ENCODE results near the gene CXorf65. TPM values are rescaled to one million over a fixed set of nuclear protein-coding genes. Genes with fewer than 3 reads are reported as not detected.

Gene CXorf65
- polyA plus RNA-seq, 4 donors: not detected

DNA sequence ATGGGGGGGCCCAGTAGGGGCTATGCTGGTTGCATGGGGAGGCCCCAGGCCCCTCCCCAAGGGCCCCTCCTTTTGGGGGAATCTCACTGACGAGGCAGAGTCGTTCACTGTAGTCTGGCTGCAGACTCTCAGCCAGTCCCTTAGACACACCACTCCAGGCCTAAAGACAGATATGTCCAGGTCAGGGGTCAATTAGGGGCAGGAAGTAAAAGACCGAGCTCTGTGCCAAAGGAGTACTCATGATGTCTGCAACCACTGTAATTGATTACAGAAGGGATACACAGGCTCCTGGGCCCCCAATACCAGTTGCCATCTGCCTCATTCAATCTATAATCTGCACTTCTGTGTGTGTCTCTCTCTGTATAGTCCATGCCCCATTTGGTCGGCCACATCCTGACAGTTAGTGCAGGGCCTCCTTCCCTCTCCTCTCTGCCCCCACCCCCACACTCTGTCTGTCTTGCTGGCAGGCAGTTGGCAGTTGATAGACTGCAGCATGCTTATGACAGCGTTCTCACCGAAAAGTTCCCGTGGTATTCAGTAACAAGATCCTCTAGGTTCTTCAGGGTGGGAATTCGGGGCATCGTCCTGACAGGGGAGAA lies 1.3 kb upstream of the CXorf65 start:
- DNase-seq (ENCODE audit: low read depth in 4 of 4, low spot score in 3 of 4): no peak

DNA sequence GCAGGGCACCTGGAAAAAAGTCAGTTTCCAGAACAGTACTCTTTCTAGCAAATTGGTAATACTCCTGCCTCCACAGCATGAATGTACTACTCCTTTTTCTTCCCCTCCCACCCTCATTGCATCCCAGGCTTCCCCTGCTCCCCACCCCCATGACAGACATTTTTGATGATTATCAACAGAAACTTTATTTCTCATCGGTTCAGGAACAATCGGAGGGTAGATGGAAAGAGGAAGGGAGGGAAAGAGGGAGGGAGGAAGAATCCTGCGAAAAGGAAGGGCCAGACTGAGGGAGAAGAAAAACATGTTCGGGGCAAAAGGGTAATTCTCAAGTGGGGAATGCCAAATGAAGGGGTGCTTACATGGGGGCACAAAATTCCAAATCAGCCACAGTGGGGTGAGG lies 705 bp upstream of the CXorf65 start:
- DNase-seq (ENCODE audit: low read depth in 4 of 4, low spot score in 3 of 4): no peak

DNA sequence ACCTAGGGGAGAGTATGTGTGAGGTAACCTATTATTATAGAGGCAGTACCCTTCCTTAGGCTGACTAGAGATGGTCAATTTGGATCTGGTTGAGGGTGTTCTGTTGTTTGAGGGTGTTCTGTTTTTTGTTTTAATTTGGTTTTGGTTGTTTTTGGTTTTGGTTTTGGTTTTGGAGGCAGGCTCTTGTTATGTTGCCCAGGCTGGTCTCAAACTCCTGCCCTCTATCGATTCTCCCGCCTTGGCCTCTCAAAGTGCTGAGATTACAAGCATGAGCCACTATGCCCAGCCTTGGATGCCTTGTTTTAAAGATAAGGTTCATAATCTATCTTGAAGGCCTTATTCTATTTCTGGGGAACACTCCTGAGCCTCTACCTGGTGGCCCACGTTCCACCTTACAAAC lies 912 bp downstream of the CXorf65 start:
- DNase-seq (ENCODE audit: low read depth in 4 of 4, low spot score in 3 of 4): no peak

DNA sequence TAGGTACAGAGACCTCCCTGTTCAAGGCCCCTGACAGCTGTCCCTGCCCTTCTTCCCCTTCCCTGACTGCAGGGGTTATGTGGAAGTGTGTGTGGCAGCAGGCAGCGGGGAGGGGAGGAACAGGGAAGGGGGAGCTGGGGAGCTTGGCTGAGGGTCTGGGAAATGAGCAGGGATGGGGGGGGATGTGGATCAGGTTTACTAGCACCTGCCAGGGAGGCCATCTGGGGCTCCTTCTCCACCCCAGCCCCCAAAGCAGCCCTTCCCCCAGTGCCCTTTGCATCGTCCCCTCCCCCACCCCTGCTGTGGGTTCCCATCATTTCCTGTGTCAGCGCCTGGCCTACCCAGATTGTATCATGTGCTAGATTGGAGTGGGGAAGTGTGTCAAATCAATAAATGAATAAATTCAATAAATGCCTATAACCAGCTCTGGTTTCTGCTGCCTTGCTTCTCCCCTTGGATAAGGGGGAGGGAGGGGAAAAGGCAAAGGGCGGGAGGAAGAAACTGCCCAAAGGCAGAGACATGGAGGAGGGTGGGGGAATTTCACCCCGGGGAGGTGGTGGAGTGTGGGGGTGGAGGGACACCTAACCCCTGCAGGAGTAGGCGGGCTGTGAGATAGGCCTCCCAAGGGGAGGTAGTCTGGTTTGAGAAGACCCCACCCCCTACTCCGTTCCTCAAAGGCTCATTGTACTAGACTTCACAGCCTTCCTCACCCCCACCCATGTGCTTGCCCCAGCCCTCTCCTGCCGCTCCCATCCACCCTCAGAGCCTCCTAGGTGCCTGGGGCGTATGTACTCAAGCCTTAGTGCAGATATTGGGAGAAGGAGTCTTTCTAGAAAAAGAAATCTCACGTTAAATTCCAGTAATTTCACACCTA lies 3.2 kb downstream of the CXorf65 start:
- DNase-seq (ENCODE audit: low read depth in 4 of 4, low spot score in 3 of 4): no peak

GRCh38 chrX:71102292-71102691 lies 4.2 kb downstream of the CXorf65 start:
- no peak for DNase-seq (ENCODE audit: low read depth in 4 of 4, low spot score in 3 of 4)

DNA sequence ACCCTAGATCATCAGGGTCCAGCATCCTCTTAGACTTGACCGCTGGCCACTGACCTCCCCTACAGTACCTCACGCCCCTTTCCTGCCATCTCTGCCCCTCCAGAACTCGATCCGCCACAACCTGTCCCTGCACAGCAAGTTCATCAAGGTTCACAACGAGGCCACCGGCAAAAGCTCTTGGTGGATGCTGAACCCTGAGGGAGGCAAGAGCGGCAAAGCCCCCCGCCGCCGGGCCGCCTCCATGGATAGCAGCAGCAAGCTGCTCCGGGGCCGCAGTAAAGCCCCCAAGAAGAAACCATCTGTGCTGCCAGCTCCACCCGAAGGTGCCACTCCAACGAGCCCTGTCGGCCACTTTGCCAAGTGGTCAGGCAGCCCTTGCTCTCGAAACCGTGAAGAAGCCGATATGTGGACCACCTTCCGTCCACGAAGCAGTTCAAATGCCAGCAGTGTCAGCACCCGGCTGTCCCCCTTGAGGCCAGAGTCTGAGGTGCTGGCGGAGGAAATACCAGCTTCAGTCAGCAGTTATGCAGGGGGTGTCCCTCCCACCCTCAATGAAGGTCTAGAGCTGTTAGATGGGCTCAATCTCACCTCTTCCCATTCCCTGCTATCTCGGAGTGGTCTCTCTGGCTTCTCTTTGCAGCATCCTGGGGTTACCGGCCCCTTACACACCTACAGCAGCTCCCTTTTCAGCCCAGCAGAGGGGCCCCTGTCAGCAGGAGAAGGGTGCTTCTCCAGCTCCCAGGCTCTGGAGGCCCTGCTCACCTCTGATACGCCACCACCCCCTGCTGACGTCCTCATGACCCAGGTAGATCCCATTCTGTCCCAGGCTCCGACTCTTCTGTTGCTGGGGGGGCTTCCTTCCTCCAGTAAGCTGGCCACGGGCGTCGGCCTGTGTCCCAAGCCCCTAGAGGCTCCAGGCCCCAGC lies 5.7 kb downstream of the CXorf65 start:
- no peak for DNase-seq (ENCODE audit: low read depth in 4 of 4, low spot score in 3 of 4)

GRCh38 chrX:71099736-71100135 lies 6.8 kb downstream of the CXorf65 start:
- DNase-seq (ENCODE audit: low read depth in 4 of 4, low spot score in 3 of 4): no peak

DNA sequence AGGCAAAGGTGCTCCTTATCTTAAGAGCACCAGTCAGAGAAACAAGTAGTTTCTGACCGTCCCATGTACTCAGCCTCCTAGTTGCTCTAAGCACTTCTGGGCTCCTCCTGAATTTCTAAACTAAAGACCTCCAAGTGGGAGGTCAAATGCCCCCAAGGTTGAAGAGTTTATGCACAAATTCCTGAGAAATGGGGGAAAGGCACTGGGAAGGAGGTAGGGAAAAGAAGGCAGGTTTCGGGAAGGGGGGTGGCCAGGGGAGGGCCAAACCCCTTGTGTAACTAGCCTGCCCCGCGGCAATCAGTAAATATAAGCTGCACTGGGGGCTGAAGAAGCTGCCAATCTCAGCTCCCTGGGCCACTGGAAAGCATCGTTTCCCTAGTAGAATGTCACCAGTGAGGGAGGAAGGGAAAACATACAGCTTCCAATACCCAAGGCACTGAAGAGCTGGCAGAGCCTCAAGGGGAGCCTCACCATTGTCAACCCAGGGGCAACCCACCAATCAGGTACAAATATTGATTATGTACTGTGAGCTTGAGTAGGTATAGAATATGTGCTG lies 7.5 kb downstream of the CXorf65 start:
- DNase-seq (ENCODE audit: low read depth in 4 of 4, low spot score in 3 of 4): no peak

GRCh38 chrX:71098302-71098701 lies 8.2 kb downstream of the CXorf65 start:
- no peak for DNase-seq (ENCODE audit: low read depth in 4 of 4, low spot score in 3 of 4)

- DNase-seq (ENCODE audit: low read depth in 4 of 4, low spot score in 3 of 4): no peak
These were observed 9.8 kb downstream of the CXorf65 start for GRCh38 chrX:71096760-71097032.

DNA sequence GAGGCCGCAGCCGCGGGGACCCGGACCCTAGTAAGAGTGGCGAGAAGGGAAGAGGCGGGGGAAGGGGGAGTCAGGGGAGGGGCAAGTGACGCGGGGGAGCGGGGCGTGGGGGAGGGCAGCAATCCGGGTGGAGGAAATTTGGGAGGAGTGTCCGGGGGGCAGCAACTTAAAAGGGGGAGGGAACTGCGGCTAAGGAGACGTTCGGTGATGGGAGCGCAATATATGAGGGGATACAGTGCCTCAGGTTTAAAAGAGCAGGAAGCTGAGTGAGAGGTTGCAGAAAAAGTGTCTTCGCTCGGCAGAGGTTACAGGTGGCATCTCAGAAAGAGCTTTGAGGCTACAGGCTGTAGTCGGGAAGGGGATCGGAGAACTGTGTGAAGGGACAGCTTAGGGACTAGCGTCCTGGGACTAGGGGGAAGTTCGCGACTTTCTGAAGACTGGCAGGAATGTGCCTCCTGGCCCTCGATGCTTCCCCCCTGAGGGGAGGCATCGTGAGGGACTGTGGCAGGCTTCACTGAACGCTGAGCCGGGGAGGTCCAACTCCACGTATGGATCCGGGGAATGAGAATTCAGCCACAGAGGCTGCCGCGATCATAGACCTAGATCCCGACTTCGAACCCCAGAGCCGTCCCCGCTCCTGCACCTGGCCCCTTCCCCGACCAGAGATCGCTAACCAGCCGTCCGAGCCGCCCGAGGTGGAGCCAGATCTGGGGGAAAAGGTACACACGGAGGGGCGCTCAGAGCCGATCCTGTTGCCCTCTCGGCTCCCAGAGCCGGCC lies 10.4 kb downstream of the CXorf65 start:
- peak in 1 of 4 donors; percentile 26 for DNase-seq (ENCODE audit: low read depth in 4 of 4, low spot score in 3 of 4)

DNA sequence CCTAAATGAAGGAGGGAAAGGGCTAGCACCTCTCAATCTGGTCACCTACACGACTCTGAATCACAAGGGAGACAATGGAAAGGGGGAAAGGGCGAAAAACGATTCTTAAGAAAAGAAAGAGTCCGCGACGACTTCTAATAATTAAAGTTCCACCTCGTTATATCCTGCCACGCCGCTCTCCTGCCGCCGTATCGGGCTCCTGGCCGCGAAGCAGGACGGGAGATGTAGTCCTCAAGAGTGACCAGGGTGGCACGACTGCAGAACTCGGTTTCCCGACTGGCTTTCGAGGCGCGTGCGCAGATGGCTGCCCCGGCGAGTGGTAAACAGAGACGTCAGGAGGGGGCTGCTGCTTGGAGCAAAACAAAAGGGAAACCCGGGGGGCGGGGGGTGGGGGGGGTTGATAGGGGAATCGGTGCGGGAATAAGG lies 11.0 kb downstream of the CXorf65 start, which contains the start of gene FOXO4:
FOXO4 (plus strand) TSS at position 297 of the 426 bp plus-strand sequence. CDS start 678 bp downstream, outside the sequence.
- peak in 3 of 4 donors; percentile 61 to 80 (median 75) for DNase-seq (ENCODE audit: low read depth in 4 of 4, low spot score in 3 of 4)

GRCh38 chrX:71095033-71095432 lies 11.5 kb downstream of the CXorf65 start:
- no peak for DNase-seq (ENCODE audit: low read depth in 4 of 4, low spot score in 3 of 4)

GRCh38 chrX:71091263-71091662 lies 15.3 kb downstream of the CXorf65 start:
- DNase-seq (ENCODE audit: low read depth in 4 of 4, low spot score in 3 of 4): no peak

GRCh38 chrX:71085900-71086299 lies 20.6 kb downstream of the CXorf65 start:
- no peak for DNase-seq (ENCODE audit: low read depth in 4 of 4, low spot score in 3 of 4)

GRCh38 chrX:71082822-71083221 lies 23.7 kb downstream of the CXorf65 start:
- DNase-seq (ENCODE audit: low read depth in 4 of 4, low spot score in 3 of 4): no peak

- DNase-seq (ENCODE audit: low read depth in 4 of 4, low spot score in 3 of 4): no peak
These were observed 24.4 kb downstream of the CXorf65 start for GRCh38 chrX:71082124-71082647.

DNA sequence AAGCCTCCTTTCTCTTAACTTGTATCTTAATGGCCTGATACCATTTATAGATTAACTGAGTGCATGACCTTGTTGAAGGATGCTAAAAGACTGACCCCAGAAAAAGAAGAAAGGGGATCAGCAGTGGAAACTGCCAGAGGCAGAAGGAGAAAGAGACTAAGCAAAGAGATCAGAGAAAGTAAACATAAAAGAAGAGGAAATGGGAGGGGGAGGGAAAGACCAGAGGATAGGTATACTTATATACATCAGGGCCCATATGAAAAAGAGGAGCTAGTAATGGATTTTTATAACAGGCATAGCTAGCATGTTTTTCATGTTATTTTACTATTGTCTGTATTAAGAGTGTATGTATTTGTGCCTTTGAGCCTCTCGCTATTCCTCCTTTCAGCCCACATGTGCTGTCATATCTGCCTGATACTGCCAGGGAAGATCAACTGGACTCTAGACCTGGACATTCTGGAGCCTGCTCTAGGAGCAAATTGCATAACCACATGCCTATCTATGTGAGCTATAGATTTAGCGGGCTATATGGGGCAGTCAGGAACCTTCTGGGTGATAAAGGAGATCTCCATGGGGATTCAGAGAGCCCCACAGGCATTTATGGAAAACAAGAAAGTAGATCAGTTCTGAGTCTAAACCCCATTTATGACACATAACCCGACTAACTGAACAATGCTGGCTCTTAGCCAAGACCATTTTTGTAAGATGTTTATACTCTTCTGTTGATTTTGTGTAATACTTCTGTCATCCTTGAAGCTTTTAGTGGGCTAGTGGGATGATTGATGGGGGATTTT lies 25.0 kb downstream of the CXorf65 start:
- no peak for DNase-seq (ENCODE audit: low read depth in 4 of 4, low spot score in 3 of 4)

DNA sequence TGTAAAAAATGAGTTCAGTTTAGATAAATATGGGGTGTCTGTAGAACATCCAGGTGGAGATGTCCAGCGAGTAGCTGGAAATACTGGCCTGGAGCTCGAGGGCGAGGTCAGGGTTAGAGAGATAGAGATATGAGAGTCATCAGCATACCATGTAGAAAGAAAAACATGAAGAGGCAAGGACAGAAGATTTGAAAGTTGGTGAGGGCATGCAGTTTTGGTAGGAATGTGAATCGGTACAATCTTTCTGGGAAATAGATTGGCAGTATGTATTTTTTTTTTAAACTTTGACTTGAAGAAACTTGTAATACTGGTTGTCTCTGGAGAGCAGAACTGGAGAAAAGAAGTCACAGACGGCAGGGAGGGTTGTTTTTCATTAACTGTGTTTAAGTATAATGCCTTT lies 36.0 kb downstream of the CXorf65 start:
- DNase-seq (ENCODE audit: low read depth in 4 of 4, low spot score in 3 of 4): no peak

All from right renal pelvis (tissue), 4 donors.